Activated CD8-positive, alpha-beta memory T cell treated with anti-CD3 and anti-CD28 coated beads, Interleukin-2, amount 10 ng/mL, durations not matched to agents 7 days and 5 days (primary cell): ENCODE data around the gene PRIM2. TPM values are rescaled to one million over a fixed set of nuclear protein-coding genes. Genes with fewer than 3 reads are reported as not detected.
"Not testable (repeated sequence)": the region's sequence is repeated elsewhere in the genome, so short reads cannot be mapped to it uniquely, and the experiment has no call there.

Experiments
- ATAC-seq: fragments of 150-1000 bp; cut with Tn5 transposase; one replicate; pipeline ENCODE4 v1.10.0; 2021; ENCODE audit warnings: moderate library complexity
- CTCF ChIA-PET: fragments of 350-600 bp; sonication (Branson Sonifier 250); formaldehyde crosslinking; loops from one replicate; lab custom pipeline; 2021; ENCODE audit warnings: antibody characterized with exemption; lab: Charles Lee
- DNase-seq: peaks from one replicate; pipeline ENCODE4 v3.0.0-alpha.2; 2020
- H3K27ac Mint-ChIP-seq: one replicate; pipeline ENCODE4 v1.8.0; 2021; ENCODE audit warnings: mild to moderate bottlenecking, mixed read lengths
- H3K27me3 Mint-ChIP-seq: one replicate; pipeline ENCODE4 v1.8.0; 2021; ENCODE audit warnings: mixed read lengths
- H3K36me3 Mint-ChIP-seq: one replicate; pipeline ENCODE4 v1.8.0; 2021; ENCODE audit warnings: mild to moderate bottlenecking, mixed read lengths
- H3K4me1 Mint-ChIP-seq: one replicate; pipeline ENCODE4 v1.8.0; 2021; ENCODE audit warnings: mixed read lengths
- H3K4me3 Mint-ChIP-seq: one replicate; pipeline ENCODE4 v1.8.0; 2021; ENCODE audit warnings: mild to moderate bottlenecking, moderate library complexity, mixed read lengths
- H3K9me3 Mint-ChIP-seq: one replicate; pipeline ENCODE4 v1.8.0; 2022; ENCODE audit warnings: low read depth, mixed read lengths
- total RNA-seq, 2 experiments: library from RNA; stranded (reverse); gene quantifications; one replicate each; pipeline ENCODE4 v1.2.3, GENCODE V29; 2021

The PRIM2 gene
- total RNA-seq, 2 experiments from 2014 or later, result 36.2 to 42.8 TPM

DNA sequence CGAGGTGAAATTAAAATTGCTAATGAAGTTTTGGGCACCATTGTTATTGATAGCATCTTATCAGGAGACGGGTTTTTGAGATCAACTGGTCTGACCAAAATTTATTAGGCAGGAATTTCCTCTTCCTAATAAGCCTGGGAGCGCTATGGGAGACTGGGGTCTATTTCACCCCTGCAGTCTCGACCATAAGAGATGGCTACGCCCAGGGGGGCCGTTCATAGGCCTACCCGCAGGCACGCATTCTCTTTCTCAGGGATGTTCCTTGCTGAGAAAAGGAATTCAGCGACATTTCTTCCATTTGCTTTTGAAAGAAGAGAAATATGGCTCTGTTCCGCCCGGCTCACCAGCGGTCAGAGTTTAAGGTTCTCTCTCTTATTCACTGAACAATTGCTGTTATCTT lies 201.8 kb downstream of the PRIM2 start:
- H3K27me3 Mint-ChIP-seq, H3K4me1 Mint-ChIP-seq, H3K27ac Mint-ChIP-seq, H3K9me3 Mint-ChIP-seq, DNase-seq, CTCF ChIA-PET, ATAC-seq, H3K36me3 Mint-ChIP-seq, H3K4me3 Mint-ChIP-seq: not testable (repeated sequence)

DNA sequence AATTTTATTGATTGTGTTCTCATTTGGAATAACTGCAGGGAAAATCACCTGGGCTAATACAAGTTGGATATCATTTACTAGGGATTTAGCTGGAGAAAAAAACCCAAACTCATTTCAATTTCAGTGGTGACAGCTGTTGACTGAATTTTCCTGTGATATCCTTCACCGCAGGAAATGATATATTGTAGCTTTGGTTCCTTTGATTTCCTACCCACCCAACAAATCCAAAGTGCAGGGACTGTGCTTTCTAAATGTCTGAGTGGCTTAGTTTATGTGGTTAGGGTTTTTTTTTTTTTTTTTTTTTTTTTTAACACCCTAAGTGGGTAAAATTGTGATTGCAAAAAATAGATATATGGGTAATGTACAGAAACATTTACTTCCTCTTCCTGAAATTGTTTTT lies 203.7 kb downstream of the PRIM2 start:
- H3K36me3 Mint-ChIP-seq, DNase-seq, H3K27me3 Mint-ChIP-seq, H3K9me3 Mint-ChIP-seq, H3K4me3 Mint-ChIP-seq, H3K4me1 Mint-ChIP-seq, ATAC-seq, H3K27ac Mint-ChIP-seq, CTCF ChIA-PET: not testable (repeated sequence)

DNA sequence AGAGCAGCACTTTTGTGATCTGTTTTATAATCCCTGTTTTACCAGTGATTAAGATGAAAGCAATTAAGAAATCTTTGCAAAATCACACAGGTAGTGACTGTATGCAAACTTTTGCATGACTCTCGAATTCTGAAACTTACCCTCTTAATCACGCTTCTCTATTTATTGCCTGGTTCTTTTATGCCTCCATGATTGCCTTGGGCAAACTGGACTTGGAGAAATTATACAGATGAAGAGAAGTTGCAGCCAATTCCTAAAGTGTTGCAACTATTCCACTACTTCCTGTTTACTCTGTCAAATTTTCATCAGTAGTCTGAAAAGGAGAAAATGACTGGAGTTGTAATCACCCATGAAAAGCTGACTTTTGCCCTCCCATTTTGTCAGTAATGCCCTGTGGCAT lies 205.8 kb downstream of the PRIM2 start:
- H3K9me3 Mint-ChIP-seq, H3K27ac Mint-ChIP-seq, H3K4me3 Mint-ChIP-seq, CTCF ChIA-PET, H3K4me1 Mint-ChIP-seq, H3K27me3 Mint-ChIP-seq, H3K36me3 Mint-ChIP-seq, DNase-seq, ATAC-seq: not testable (repeated sequence)

DNA sequence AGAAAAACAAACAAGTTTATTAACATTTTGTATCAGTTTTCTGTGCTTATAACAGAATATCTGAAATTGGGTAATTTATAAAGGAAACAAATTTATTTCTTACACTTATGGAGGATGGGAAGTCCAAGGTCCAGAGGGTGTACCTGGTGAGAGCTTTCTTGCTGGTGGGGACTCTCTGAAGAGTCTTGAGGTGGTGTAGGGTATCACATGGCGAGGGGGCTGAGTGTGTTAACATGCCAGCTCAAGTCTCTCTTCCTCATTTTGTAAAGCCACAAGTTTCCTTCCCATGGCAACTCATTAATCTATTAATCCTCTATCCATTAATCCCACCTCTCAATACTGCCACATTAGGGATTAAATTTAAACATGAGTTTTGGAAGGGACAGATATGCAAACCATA lies 212.3 kb downstream of the PRIM2 start:
- DNase-seq, H3K4me3 Mint-ChIP-seq, CTCF ChIA-PET, ATAC-seq, H3K4me1 Mint-ChIP-seq, H3K36me3 Mint-ChIP-seq, H3K27ac Mint-ChIP-seq, H3K9me3 Mint-ChIP-seq, H3K27me3 Mint-ChIP-seq: not testable (repeated sequence)

DNA sequence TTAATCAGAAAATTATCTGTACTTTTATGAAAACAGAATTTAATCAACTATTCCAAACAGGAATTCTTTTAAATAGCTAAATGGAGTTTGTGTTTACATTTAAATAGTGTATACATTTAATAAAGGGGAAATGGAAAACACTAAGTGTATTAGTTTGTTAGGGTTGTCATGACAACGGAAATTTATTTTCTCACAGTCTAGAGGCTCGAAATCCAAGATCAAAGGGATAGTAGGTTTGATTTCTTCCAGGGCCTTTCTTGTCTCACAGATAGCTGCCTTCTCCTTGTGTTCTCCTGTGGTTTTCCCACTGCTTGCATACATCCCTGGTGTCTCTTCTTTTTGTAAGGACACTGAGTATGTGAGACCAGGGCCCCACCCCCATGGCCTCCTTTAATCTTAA lies 215.2 kb downstream of the PRIM2 start:
- H3K27me3 Mint-ChIP-seq, H3K9me3 Mint-ChIP-seq, H3K4me3 Mint-ChIP-seq, DNase-seq, H3K4me1 Mint-ChIP-seq, ATAC-seq, CTCF ChIA-PET, H3K27ac Mint-ChIP-seq, H3K36me3 Mint-ChIP-seq: not testable (repeated sequence)

DNA sequence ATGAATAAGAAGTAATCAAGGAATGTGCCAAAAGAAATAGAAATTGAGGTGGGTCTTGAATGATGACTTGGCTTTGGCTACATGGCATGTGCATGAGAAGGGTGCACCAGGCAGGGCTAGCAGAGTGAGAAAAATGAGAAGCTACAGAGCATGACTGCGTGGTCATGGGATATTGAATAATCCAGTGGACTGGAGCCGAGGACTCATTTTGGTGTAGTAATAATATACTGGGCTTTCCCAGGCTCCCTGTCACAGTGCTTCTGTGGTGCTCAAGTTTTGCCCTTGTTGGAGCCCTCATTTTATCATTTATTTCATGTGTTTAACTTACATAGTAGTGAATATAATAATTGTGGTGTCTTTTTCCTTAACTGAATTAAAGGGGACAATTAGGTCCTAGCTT lies 217.7 kb downstream of the PRIM2 start:
- DNase-seq, H3K4me3 Mint-ChIP-seq, H3K36me3 Mint-ChIP-seq, ATAC-seq, H3K4me1 Mint-ChIP-seq, H3K27me3 Mint-ChIP-seq, H3K9me3 Mint-ChIP-seq, H3K27ac Mint-ChIP-seq, CTCF ChIA-PET: not testable (repeated sequence)

DNA sequence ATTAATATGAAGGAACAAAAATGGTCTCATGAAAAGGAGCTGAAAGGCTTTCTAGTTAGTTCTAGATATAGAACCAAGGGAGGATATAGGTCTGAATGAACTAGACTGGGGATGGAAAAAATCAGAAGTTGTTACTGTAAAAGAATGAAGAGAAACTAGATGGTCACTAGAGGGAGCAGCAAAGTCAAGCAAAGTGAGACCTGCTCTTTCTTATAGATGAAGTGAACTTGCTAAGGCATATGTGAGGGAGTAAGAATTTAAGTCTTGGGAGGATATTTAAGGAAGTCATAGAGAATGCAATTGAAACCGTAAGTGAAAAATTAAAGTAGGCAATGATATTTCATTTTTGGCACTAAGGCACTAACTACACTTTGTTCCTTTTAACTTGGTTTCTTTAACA lies 218.6 kb downstream of the PRIM2 start:
- CTCF ChIA-PET, H3K36me3 Mint-ChIP-seq, H3K4me1 Mint-ChIP-seq, H3K27me3 Mint-ChIP-seq, H3K4me3 Mint-ChIP-seq, H3K27ac Mint-ChIP-seq, DNase-seq, H3K9me3 Mint-ChIP-seq, ATAC-seq: not testable (repeated sequence)

DNA sequence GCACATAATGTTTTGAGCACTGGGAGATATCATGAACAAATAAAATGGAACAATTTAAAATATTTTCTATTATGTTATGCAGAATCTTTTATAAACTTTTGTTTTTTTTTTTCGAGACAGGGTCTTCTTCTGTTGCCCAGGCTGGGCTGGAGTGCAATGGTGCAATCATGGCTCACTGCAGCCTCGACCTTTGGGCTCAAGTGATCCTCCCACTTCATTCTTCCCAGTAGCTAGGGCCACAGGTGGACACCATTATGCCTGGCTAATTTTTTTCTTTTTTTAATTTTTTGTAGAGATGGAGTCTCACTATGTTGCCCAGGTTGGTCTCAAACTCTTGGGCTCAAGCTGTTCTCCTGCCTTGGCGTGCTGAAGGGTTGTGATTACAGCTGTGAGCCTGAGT lies 220.5 kb downstream of the PRIM2 start:
- ATAC-seq, CTCF ChIA-PET: not testable (repeated sequence)

DNA sequence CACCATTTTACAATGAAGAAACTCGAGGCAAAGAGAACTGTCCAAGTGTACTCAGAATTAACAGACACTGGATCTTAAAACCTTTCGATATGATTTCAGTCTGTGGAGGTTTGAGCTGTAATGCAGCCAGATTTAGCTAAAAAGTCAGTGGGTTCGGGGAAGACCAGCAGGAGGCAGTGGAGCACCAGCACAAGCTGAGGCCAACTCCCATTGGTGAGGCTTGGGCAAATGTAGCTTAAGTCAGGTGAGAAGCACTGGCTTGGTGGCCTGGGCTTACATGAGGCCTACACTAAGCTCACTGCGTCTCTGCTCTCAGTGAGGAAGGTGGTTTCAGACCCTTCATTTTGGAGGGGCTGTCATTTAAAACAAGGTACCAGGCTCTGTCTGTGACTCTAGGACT lies 234.5 kb downstream of the PRIM2 start:
- H3K4me1 Mint-ChIP-seq, H3K9me3 Mint-ChIP-seq: not testable (repeated sequence)

More for the DNA sequence above, 220.5 kb downstream of the PRIM2 start:
- H3K9me3 Mint-ChIP-seq, H3K36me3 Mint-ChIP-seq, H3K27ac Mint-ChIP-seq, H3K27me3 Mint-ChIP-seq, H3K4me1 Mint-ChIP-seq, DNase-seq, H3K4me3 Mint-ChIP-seq: not testable (repeated sequence)

DNA sequence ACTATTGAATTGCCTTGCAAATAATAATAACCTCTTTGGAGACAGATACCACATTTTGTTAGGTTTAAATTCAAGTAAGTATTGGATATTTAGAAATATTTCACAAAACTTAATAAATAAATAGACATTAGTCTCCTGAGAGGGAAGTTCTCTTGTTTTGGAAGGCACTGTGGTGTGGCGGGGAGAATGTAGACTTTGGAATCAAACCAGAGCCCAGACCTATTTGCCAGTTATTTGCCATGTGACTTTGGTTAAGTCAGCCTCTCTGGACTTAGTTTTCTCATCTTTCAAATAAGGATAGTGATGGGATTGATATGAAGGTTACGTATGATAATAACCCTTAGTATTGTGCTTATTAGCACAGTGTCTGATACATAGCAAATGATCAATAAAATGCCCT lies 240.4 kb downstream of the PRIM2 start:
- H3K27me3 Mint-ChIP-seq, DNase-seq, H3K4me3 Mint-ChIP-seq, CTCF ChIA-PET, H3K9me3 Mint-ChIP-seq, H3K27ac Mint-ChIP-seq, ATAC-seq, H3K4me1 Mint-ChIP-seq, H3K36me3 Mint-ChIP-seq: not testable (repeated sequence)

More for the DNA sequence above, 234.5 kb downstream of the PRIM2 start:
- H3K36me3 Mint-ChIP-seq, H3K27me3 Mint-ChIP-seq, CTCF ChIA-PET, DNase-seq, ATAC-seq, H3K27ac Mint-ChIP-seq, H3K4me3 Mint-ChIP-seq: not testable (repeated sequence)

DNA sequence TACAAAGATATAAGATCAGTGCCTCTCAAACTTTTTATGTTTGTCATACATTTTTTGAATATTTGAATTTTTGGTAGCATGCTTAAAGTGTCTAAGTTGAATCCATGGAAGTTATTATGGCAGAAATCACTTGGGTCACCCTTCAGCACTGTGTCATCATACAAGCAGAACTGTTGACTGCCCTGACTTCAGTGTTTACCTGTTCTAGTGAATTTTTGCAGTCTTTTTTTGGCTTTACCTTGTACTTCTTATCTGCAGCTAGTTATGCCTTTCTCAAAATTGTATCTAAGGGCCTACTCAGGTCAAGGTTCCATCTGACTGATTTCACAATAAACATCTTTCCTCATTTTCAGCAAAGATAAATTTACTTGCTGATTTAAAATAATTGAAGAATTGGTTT lies 241.7 kb downstream of the PRIM2 start:
- H3K27me3 Mint-ChIP-seq, ATAC-seq, H3K4me3 Mint-ChIP-seq, H3K9me3 Mint-ChIP-seq, H3K27ac Mint-ChIP-seq, DNase-seq, H3K4me1 Mint-ChIP-seq, H3K36me3 Mint-ChIP-seq, CTCF ChIA-PET: not testable (repeated sequence)

DNA sequence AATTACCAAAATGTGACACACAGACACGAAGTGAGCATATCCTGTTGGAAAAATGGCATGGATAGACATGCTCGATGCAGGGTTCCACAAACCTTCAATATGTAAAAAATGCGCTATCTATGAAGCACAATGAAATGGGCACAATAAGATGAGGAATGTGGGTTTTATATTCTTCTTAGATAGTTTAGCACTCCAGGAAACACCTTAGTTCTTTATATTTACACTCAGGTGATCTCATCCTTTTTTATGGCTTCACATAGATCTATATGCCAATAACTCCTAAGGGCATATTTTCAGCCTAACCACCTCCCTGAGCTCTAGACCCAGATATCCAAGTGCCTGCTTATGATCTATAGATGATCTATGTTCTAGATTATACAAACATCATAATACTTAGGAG lies 244.8 kb downstream of the PRIM2 start:
- H3K27ac Mint-ChIP-seq, H3K4me1 Mint-ChIP-seq, ATAC-seq, H3K4me3 Mint-ChIP-seq, CTCF ChIA-PET, H3K27me3 Mint-ChIP-seq, DNase-seq, H3K36me3 Mint-ChIP-seq, H3K9me3 Mint-ChIP-seq: not testable (repeated sequence)

DNA sequence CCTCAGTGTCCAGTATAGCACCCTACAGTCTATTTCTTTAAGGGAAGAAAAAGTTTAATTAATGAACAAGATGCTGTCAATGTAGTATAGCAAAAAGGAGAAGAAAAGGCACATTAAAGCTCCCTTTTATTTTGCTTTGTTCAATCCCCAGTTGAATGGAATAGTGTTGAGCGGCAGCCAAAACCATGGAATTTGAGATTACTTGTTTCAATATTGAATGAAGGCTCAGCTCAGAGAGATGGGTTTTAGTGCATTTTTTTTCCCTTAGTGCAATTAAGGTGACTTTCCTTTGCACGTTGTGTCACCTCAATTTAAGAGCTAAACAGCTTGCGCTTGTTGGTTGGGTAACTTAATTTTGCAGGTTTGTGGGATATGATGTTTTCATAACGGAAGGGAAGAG lies 254.7 kb downstream of the PRIM2 start:
- H3K27me3 Mint-ChIP-seq, H3K9me3 Mint-ChIP-seq, DNase-seq, H3K36me3 Mint-ChIP-seq, H3K27ac Mint-ChIP-seq, CTCF ChIA-PET, H3K4me1 Mint-ChIP-seq, ATAC-seq, H3K4me3 Mint-ChIP-seq: not testable (repeated sequence)

DNA sequence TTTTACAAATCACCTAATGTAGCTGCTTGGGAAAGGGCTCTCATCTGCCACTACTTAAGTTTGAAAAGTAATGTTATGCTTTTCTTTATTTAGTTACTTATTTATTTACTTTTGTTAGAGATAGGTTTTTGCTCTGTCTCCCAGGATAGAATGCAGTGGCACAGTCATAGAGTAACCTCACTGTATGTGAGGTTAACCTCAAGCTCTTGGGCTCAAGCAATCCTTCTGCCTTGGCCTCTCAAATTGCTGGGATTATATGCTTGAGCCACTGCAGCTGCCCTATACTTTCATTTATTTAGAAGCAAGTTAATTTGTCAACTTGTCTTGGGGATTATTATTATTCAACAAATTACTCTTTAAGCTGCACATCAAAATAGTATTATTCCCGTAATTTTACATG lies 255.4 kb downstream of the PRIM2 start:
- H3K27me3 Mint-ChIP-seq, H3K4me3 Mint-ChIP-seq, H3K4me1 Mint-ChIP-seq, H3K36me3 Mint-ChIP-seq, ATAC-seq, CTCF ChIA-PET, H3K9me3 Mint-ChIP-seq, H3K27ac Mint-ChIP-seq, DNase-seq: not testable (repeated sequence)

DNA sequence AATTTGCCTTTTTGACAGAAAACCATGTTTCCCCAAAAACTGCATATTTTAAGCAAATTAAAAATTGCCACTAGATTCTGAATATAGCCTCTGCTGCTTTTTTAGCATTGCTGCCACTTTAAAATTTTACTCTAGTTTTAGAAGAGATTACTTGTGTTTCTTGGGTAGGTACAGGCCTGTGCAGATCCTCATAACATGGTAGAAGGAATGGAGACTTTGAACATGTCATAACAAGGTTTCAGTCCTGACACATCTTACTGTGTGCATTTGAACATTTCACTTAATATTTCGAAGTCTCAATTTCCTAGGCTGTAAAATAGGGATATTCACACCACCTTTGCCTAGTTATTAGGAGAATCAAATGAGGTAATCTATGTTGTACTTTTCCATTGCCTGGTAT lies 259.6 kb downstream of the PRIM2 start:
- CTCF ChIA-PET, H3K36me3 Mint-ChIP-seq, H3K27ac Mint-ChIP-seq, H3K27me3 Mint-ChIP-seq, DNase-seq, H3K4me1 Mint-ChIP-seq, H3K4me3 Mint-ChIP-seq, H3K9me3 Mint-ChIP-seq, ATAC-seq: not testable (repeated sequence)
